HG03521 (cell line): ENCODE data around the gene ABCA8.
"Not testable (repeated sequence)": the region's sequence is repeated elsewhere in the genome, so short reads cannot be mapped to it uniquely, and the experiment has no call there.

Source experiments
- ATAC-seq: cut with Tn5 transposase; IDR thresholded peaks from one replicate; pipeline ENCODE4 v1.9.1; 2021; ENCODE audit warnings: mild to moderate bottlenecking, moderate library complexity; ENCODE audit not compliant: unreplicated experiment

Gene ABCA8

GRCh38 chr17:68834328-68834836 lies 120.8 kb downstream of the ABCA8 start:
- ATAC-seq = no peak

- ATAC-seq = no peak
Measured at GRCh38 chr17:68832109-68832802, 122.9 kb downstream of the ABCA8 start.

- no peak for ATAC-seq
Measured at GRCh38 chr17:68831170-68831569, 124.0 kb downstream of the ABCA8 start.

GRCh38 chr17:68830313-68830712 lies 124.9 kb downstream of the ABCA8 start:
- ATAC-seq = no peak

- no peak for ATAC-seq
Measured at GRCh38 chr17:68829211-68829610, 126.0 kb downstream of the ABCA8 start.

GRCh38 chr17:68824707-68825106 lies 130.5 kb downstream of the ABCA8 start:
- no peak for ATAC-seq

GRCh38 chr17:68824185-68824584 lies 131.0 kb downstream of the ABCA8 start:
- not testable (repeated sequence) for ATAC-seq

GRCh38 chr17:68822719-68823289 lies 132.4 kb downstream of the ABCA8 start:
- ATAC-seq = no peak

GRCh38 chr17:68821860-68822696 lies 133.1 kb downstream of the ABCA8 start:
- no peak for ATAC-seq

GRCh38 chr17:68820825-68821481 lies 134.2 kb downstream of the ABCA8 start:
- ATAC-seq = no peak

GRCh38 chr17:68820476-68820824 lies 134.7 kb downstream of the ABCA8 start:
- ATAC-seq = no peak

- ATAC-seq = no peak
Measured at GRCh38 chr17:68819465-68819864, 135.7 kb downstream of the ABCA8 start.
